IMR-90 (cell line): ENCODE measurements around the gene NCOA7.

Experiments
- BHLHE40 ChIP-seq: fragments of 150-350 bp; IDR thresholded peaks from 2 replicates; pipeline ENCODE4 v1.6.1; 2016; ENCODE audit warnings: mild to moderate bottlenecking, low read depth, low read length
- CEBPB ChIP-seq: IDR thresholded peaks from 2 replicates; pipeline ENCODE4 v1.6.1; 2012; ENCODE audit warnings: low read depth, low read length, improper control_type of control experiment
- MAFK ChIP-seq: IDR thresholded peaks from 2 replicates; pipeline ENCODE4 v1.6.1; 2012; ENCODE audit warnings: low read depth, low read length, improper control_type of control experiment
- MAZ ChIP-seq: IDR thresholded peaks from 2 replicates; pipeline ENCODE4 v1.6.1; 2012; ENCODE audit warnings: low read depth, mild to moderate bottlenecking, low read length, improper control_type of control experiment, moderate library complexity, borderline replicate concordance
- MXI1 ChIP-seq: IDR thresholded peaks from 2 replicates; pipeline ENCODE4 v1.6.1; 2012; ENCODE audit warnings: low read depth, mild to moderate bottlenecking, low read length, moderate library complexity, borderline replicate concordance
- NFE2L2 ChIP-seq: fragments of 150-350 bp; IDR thresholded peaks from 2 replicates; pipeline ENCODE4 v1.6.1; 2016; ENCODE audit warnings: low read depth, mild to moderate bottlenecking, low read length
- POLR2A ChIP-seq: IDR thresholded peaks from 2 replicates; pipeline ENCODE4 v1.6.1; 2012; ENCODE audit warnings: mild to moderate bottlenecking, low read depth, low read length
- RAD21 ChIP-seq: IDR thresholded peaks from 2 replicates; pipeline ENCODE4 v1.6.1; 2012; ENCODE audit warnings: low read length, improper control_type of control experiment
- RFX5 ChIP-seq: IDR thresholded peaks from 2 replicates; pipeline ENCODE4 v1.8.0; 2012; ENCODE audit warnings: low read depth, mild to moderate bottlenecking, low read length, moderate library complexity
- SMC3 ChIP-seq: fragments of 150-350 bp; IDR thresholded peaks from 2 replicates; pipeline ENCODE4 v1.6.1; 2016; ENCODE audit warnings: low read depth, mild to moderate bottlenecking, antibody characterized with exemption, low read length, moderate library complexity
- USF2 ChIP-seq: fragments of 150-350 bp; IDR thresholded peaks from 2 replicates; pipeline ENCODE4 v1.6.1; 2017; ENCODE audit warnings: mild to moderate bottlenecking, antibody characterized with exemption, low read length, low read depth
- TF ChIP-seq, protein P1 (sequence below): conservative IDR thresholded peaks from 2 replicates; pipeline ENCODE4 v1.5.1; 2012; ENCODE audit warnings: mild to moderate bottlenecking, low read depth, low read length, improper control_type of control experiment
- TF ChIP-seq, protein P2 (sequence below): fragments of 150-350 bp; IDR thresholded peaks from 2 replicates; pipeline ENCODE4 v1.6.1; 2016; ENCODE audit warnings: low read depth, mild to moderate bottlenecking, low read length, moderate library complexity, borderline replicate concordance

DNA sequence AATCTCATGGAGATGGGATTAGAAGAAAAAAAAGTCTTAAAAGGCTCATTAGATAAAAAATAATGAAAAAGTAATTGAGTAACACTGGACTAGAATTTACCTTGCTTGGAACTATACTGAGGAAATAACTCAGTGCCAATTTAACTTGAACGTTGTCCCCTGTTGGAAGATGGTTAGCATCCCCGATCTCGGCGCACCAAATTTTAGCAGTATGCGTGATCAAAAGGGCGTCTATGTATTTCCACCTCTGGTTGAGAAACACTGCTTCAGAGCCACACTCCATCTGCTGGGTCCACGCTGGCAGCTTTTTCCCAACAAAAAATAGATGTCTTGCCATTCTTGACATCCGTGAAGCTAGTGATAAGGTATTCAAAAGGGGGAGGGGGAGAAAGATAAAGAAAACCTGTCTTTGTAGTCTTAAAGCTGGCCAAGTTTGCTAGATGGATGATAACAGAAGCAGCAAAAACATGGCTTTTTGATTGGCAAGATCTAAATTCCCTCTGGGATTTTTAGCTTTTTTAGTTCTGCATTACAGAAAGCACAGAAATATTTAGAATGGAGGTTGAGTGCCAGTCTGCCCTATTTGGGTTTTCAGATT is 172.2 kb downstream of the NCOA7 start:
- TF ChIP-seq POLR2A = no peak
- TF ChIP-seq, protein P1, sequence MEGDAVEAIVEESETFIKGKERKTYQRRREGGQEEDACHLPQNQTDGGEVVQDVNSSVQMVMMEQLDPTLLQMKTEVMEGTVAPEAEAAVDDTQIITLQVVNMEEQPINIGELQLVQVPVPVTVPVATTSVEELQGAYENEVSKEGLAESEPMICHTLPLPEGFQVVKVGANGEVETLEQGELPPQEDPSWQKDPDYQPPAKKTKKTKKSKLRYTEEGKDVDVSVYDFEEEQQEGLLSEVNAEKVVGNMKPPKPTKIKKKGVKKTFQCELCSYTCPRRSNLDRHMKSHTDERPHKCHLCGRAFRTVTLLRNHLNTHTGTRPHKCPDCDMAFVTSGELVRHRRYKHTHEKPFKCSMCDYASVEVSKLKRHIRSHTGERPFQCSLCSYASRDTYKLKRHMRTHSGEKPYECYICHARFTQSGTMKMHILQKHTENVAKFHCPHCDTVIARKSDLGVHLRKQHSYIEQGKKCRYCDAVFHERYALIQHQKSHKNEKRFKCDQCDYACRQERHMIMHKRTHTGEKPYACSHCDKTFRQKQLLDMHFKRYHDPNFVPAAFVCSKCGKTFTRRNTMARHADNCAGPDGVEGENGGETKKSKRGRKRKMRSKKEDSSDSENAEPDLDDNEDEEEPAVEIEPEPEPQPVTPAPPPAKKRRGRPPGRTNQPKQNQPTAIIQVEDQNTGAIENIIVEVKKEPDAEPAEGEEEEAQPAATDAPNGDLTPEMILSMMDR = no peak
- TF ChIP-seq NFE2L2 = no peak
- TF ChIP-seq MXI1 = no peak
- no peak for TF ChIP-seq MAZ
- no peak for TF ChIP-seq BHLHE40
- TF ChIP-seq USF2 = no peak
- TF ChIP-seq RAD21 = no peak
- no peak for TF ChIP-seq CEBPB
- no peak for TF ChIP-seq RFX5
- TF ChIP-seq MAFK = no peak
- no peak for TF ChIP-seq SMC3
- TF ChIP-seq, protein P2, sequence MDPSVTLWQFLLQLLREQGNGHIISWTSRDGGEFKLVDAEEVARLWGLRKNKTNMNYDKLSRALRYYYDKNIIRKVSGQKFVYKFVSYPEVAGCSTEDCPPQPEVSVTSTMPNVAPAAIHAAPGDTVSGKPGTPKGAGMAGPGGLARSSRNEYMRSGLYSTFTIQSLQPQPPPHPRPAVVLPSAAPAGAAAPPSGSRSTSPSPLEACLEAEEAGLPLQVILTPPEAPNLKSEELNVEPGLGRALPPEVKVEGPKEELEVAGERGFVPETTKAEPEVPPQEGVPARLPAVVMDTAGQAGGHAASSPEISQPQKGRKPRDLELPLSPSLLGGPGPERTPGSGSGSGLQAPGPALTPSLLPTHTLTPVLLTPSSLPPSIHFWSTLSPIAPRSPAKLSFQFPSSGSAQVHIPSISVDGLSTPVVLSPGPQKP = no peak
